ENCODE measurements around the gene YIPF1. TPM values are rescaled to one million over a fixed set of nuclear protein-coding genes. Genes with fewer than 3 reads are reported as not detected.
"Not testable (repeated sequence)": the region's sequence is repeated elsewhere in the genome, so short reads cannot be mapped to it uniquely, and the experiment has no call there.

The YIPF1 gene
- total and polyA plus RNA-seq, 2 donors = 18.1 to 24.8 TPM

GRCh38 chr1:53888681-53889080 lies 916 bp downstream of the YIPF1 start:
- no peak overlapping the region for H3K4me3 ChIP-seq (ENCODE audit: low read depth, low read length)
- 47% methylated on average over 2 of the region's 2 CpGs for WGBS
- no peak overlapping the region for H3K27ac ChIP-seq (ENCODE audit: low read depth)

GRCh38 chr1:53883600-53883999 lies 6.0 kb downstream of the YIPF1 start:
- not testable (repeated sequence) for H3K4me3 ChIP-seq (ENCODE audit: low read depth, low read length); H3K36me3 ChIP-seq (ENCODE audit: insufficient read depth); H3K4me1 ChIP-seq (ENCODE audit: insufficient read depth); H3K27ac ChIP-seq (ENCODE audit: low read depth); DNase-seq (ENCODE audit: extremely low spot score)
- WGBS = 92% methylated on average over 6 of the region's 6 CpGs

More at GRCh38 chr1:53888681-53889080, 916 bp downstream of the YIPF1 start:
- DNase-seq (ENCODE audit: extremely low spot score) = no peak
- Histone ChIP-seq H3K36me3 (ENCODE audit: insufficient read depth) (no peaks in the 10 kb centered on the region), H3K4me1 (ENCODE audit: insufficient read depth) (peaks cover 2% of the 10 kb centered on the region)

- H3K4me1 ChIP-seq (ENCODE audit: insufficient read depth); H3K4me3 ChIP-seq (ENCODE audit: low read depth, low read length): not testable (repeated sequence)
- 100% methylated on average over 2 of the region's 2 CpGs for WGBS
Measured at GRCh38 chr1:53881853-53882252, 7.7 kb downstream of the YIPF1 start.

GRCh38 chr1:53878492-53879105 lies 11.0 kb downstream of the YIPF1 start:
- 47% methylated on average over 5 of the region's 5 CpGs for WGBS
- Histone ChIP-seq H3K4me1 (ENCODE audit: insufficient read depth) (no peaks in the 10 kb centered on the region), H3K36me3 (ENCODE audit: insufficient read depth) (no peaks in the 10 kb centered on the region), H3K4me3 (ENCODE audit: low read depth, low read length) (no peak overlapping the region), H3K27ac (ENCODE audit: low read depth) (no peak overlapping the region)
- no peak for DNase-seq (ENCODE audit: extremely low spot score)

More at GRCh38 chr1:53881853-53882252, 7.7 kb downstream of the YIPF1 start:
- DNase-seq (ENCODE audit: extremely low spot score); H3K36me3 ChIP-seq (ENCODE audit: insufficient read depth); H3K27ac ChIP-seq (ENCODE audit: low read depth): not testable (repeated sequence)

- H3K36me3 ChIP-seq (ENCODE audit: insufficient read depth); H3K4me3 ChIP-seq (ENCODE audit: low read depth, low read length); H3K27ac ChIP-seq (ENCODE audit: low read depth); H3K4me1 ChIP-seq (ENCODE audit: insufficient read depth); DNase-seq (ENCODE audit: extremely low spot score): not testable (repeated sequence)
- 93% methylated on average over 2 of the region's 2 CpGs for WGBS
Measured at GRCh38 chr1:53875150-53875549, 14.4 kb downstream of the YIPF1 start.

- Histone ChIP-seq H3K36me3 (ENCODE audit: insufficient read depth) (peaks cover 2% of the 10 kb centered on the region), H3K4me3 (ENCODE audit: low read depth, low read length) (no peak overlapping the region), H3K4me1 (ENCODE audit: insufficient read depth) (no peaks in the 10 kb centered on the region), H3K27ac (ENCODE audit: low read depth) (no peak overlapping the region)
- 58% methylated on average over 5 of the region's 5 CpGs for WGBS
- DNase-seq (ENCODE audit: extremely low spot score) = no peak
Measured at GRCh38 chr1:53871773-53872484, 17.7 kb downstream of the YIPF1 start.

- no peak for DNase-seq (ENCODE audit: extremely low spot score)
Measured at GRCh38 chr1:53871221-53871620, 18.4 kb downstream of the YIPF1 start.

GRCh38 chr1:53869454-53870117 lies 20.0 kb downstream of the YIPF1 start:
- no peak overlapping the region for H3K27ac ChIP-seq (ENCODE audit: low read depth)
- no peak for DNase-seq (ENCODE audit: extremely low spot score)
- peaks cover 2% of the 10 kb centered on the region for H3K36me3 ChIP-seq (ENCODE audit: insufficient read depth)
- H3K4me1 ChIP-seq (ENCODE audit: insufficient read depth) = no peaks in the 10 kb centered on the region
- 88% methylated on average over 11 of the region's 11 CpGs for WGBS
- H3K4me3 ChIP-seq (ENCODE audit: low read depth, low read length) = no peak overlapping the region

More at GRCh38 chr1:53871221-53871620, 18.4 kb downstream of the YIPF1 start:
- Histone ChIP-seq H3K4me3 (ENCODE audit: low read depth, low read length) (no peak overlapping the region), H3K27ac (ENCODE audit: low read depth) (no peak overlapping the region), H3K36me3 (ENCODE audit: insufficient read depth) (peaks cover 2% of the 10 kb centered on the region), H3K4me1 (ENCODE audit: insufficient read depth) (no peaks in the 10 kb centered on the region)
- 56% methylated on average over 4 of the region's 4 CpGs for WGBS

GRCh38 chr1:53868565-53868964 lies 21.0 kb downstream of the YIPF1 start:
- Histone ChIP-seq H3K4me1 (ENCODE audit: insufficient read depth) (no peaks in the 10 kb centered on the region), H3K4me3 (ENCODE audit: low read depth, low read length) (no peak overlapping the region), H3K36me3 (ENCODE audit: insufficient read depth) (peaks cover 2% of the 10 kb centered on the region), H3K27ac (ENCODE audit: low read depth) (no peak overlapping the region)
- 87% methylated on average over 1 of the region's 1 CpG for WGBS
- DNase-seq (ENCODE audit: extremely low spot score) = no peak

GRCh38 chr1:53862507-53862906 lies 27.1 kb downstream of the YIPF1 start:
- 72% methylated on average over 7 of the region's 7 CpGs for WGBS
- H3K36me3 ChIP-seq (ENCODE audit: insufficient read depth) = no peaks in the 10 kb centered on the region

GRCh38 chr1:53860967-53861411 lies 28.6 kb downstream of the YIPF1 start:
- no peaks in the 10 kb centered on the region for H3K4me1 ChIP-seq (ENCODE audit: insufficient read depth)
- no peak for DNase-seq (ENCODE audit: extremely low spot score)
- H3K36me3 ChIP-seq (ENCODE audit: insufficient read depth) = peaks cover 2% of the 10 kb centered on the region
- no peak overlapping the region for H3K4me3 ChIP-seq (ENCODE audit: low read depth, low read length)
- no peak overlapping the region for H3K27ac ChIP-seq (ENCODE audit: low read depth)

More at GRCh38 chr1:53862507-53862906, 27.1 kb downstream of the YIPF1 start:
- Histone ChIP-seq H3K27ac (ENCODE audit: low read depth) (no peak overlapping the region), H3K4me3 (ENCODE audit: low read depth, low read length) (no peak overlapping the region), H3K4me1 (ENCODE audit: insufficient read depth) (no peaks in the 10 kb centered on the region)
- DNase-seq (ENCODE audit: extremely low spot score) = no peak

- no peak overlapping the region for H3K27ac ChIP-seq (ENCODE audit: low read depth)
- WGBS = 88% methylated on average over 9 of the region's 9 CpGs
- H3K4me1 ChIP-seq (ENCODE audit: insufficient read depth) = no peaks in the 10 kb centered on the region
- H3K36me3 ChIP-seq (ENCODE audit: insufficient read depth) = no peaks in the 10 kb centered on the region
- no peak overlapping the region for H3K4me3 ChIP-seq (ENCODE audit: low read depth, low read length)
- no peak for DNase-seq (ENCODE audit: extremely low spot score)
Measured at GRCh38 chr1:53851571-53852285, 37.9 kb downstream of the YIPF1 start.

GRCh38 chr1:53850082-53850673 lies 39.4 kb downstream of the YIPF1 start:
- H3K4me1 ChIP-seq (ENCODE audit: insufficient read depth) = no peaks in the 10 kb centered on the region
- H3K27ac ChIP-seq (ENCODE audit: low read depth) = no peak overlapping the region
- DNase-seq (ENCODE audit: extremely low spot score) = no peak
- no peaks in the 10 kb centered on the region for H3K36me3 ChIP-seq (ENCODE audit: insufficient read depth)
- H3K4me3 ChIP-seq (ENCODE audit: low read depth, low read length) = no peak overlapping the region
- WGBS = 87% methylated on average over 7 of the region's 7 CpGs
